Thoracic aorta (tissue), 2 donors: ENCODE data around the gene HVCN1. TPM values are rescaled to one million over a fixed set of nuclear protein-coding genes. Genes with fewer than 3 reads are reported as not detected.

Experiments used
- ATAC-seq: fragments of 150-250 bp; one replicate; pipeline ENCODE4 v1.8.0; 2017; ENCODE audit warnings: low read depth; ENCODE audit not compliant: insufficient number of reproducible peaks, low FRiP score
- DNase-seq: peaks from one replicate; pipeline ENCODE4 v3.0.0-alpha.2; 2020; ENCODE audit warnings: low spot score
- H3K27ac ChIP-seq, 2 donors: fragments of 200-600 bp; sonication (generic); 1 replicate in 1 of 2; 2 replicates in 1 of 2; pipeline ENCODE4 v1.5.1; 2016; ENCODE audit warnings: mild to moderate bottlenecking in 2 of 2, moderate library complexity in 2 of 2
- H3K27me3 ChIP-seq: fragments of 200-600 bp; sonication (generic); replicated peaks from 2 replicates; pipeline ENCODE4 v1.6.0; 2016; ENCODE audit warnings: mild to moderate bottlenecking; ENCODE audit not compliant: insufficient read depth
- H3K36me3 ChIP-seq: fragments of 200-600 bp; sonication (generic); one replicate; pipeline ENCODE4 v1.5.1; 2016
- H3K4me1 ChIP-seq, 2 donors: fragments of 200-600 bp; sonication (generic); 1 replicate in 1 of 2; 2 replicates in 1 of 2; pipeline versions ENCODE4 v1.5.1 to v1.6.0; 2016; ENCODE audit warnings: low read depth in 2 of 2, mild to moderate bottlenecking in 1 of 2; ENCODE audit not compliant: control insufficient read depth in 1 of 2
- H3K4me3 ChIP-seq: fragments of 200-600 bp; sonication (generic); 2 replicates; pipeline ENCODE4 v1.5.1; 2016; ENCODE audit warnings: mild to moderate bottlenecking
- H3K9me3 ChIP-seq: fragments of 200-600 bp; sonication (generic); 2 replicates; pipeline ENCODE4 v1.5.1; 2016
- total RNA-seq, 2 donors: library from RNA; depleted of rRNA; stranded (reverse); fragments of >200 nt; gene quantifications; one replicate each; pipeline versions ENCODE4 v1.1.0 to v1.2.3, GENCODE V29; 2016
- TF ChIP-seq, protein P1 (sequence below): fragments of 200-600 bp; sonication (generic); IDR thresholded peaks from one replicate; pipeline ENCODE4 v1.5.1; 2019; ENCODE audit warnings: antibody characterized with exemption

Gene HVCN1
- total RNA-seq, 2 donors from 2014 or later: 12.3 to 14.5 TPM

DNA sequence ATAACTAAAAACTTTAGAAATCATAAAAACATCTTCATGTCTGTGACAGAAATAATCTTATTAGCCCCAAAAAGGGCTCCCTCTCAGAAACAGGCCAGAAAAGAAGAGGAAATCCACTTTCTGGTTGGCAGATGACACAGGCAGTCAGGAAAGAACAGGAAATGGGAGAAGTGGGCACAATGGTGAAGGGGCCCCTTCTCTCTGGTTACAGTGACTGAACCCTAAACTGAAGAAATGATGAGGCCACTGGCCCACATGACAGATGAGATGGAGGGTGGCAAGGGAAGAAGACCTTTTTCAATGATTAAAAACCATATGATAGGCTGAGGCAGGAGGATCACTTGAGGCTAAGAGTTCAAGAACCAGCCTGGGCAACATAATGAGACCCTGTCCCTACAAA, 53.9 kb downstream of the HVCN1 start:
- Histone ChIP-seq H3K27me3 (no peaks in the 10 kb centered on the region), H3K36me3 (peaks cover 3% of the 10 kb centered on the region), H3K4me1 (peaks cover 0 to 5% of the 10 kb centered on the region in 2 donors), H3K4me3 (no peak overlapping the region), H3K27ac (no peak overlapping the region), H3K9me3 (no peaks in the 10 kb centered on the region)
- TF ChIP-seq, protein P1, sequence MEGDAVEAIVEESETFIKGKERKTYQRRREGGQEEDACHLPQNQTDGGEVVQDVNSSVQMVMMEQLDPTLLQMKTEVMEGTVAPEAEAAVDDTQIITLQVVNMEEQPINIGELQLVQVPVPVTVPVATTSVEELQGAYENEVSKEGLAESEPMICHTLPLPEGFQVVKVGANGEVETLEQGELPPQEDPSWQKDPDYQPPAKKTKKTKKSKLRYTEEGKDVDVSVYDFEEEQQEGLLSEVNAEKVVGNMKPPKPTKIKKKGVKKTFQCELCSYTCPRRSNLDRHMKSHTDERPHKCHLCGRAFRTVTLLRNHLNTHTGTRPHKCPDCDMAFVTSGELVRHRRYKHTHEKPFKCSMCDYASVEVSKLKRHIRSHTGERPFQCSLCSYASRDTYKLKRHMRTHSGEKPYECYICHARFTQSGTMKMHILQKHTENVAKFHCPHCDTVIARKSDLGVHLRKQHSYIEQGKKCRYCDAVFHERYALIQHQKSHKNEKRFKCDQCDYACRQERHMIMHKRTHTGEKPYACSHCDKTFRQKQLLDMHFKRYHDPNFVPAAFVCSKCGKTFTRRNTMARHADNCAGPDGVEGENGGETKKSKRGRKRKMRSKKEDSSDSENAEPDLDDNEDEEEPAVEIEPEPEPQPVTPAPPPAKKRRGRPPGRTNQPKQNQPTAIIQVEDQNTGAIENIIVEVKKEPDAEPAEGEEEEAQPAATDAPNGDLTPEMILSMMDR: no peak
- ATAC-seq: no peak
- no peak for DNase-seq

DNA sequence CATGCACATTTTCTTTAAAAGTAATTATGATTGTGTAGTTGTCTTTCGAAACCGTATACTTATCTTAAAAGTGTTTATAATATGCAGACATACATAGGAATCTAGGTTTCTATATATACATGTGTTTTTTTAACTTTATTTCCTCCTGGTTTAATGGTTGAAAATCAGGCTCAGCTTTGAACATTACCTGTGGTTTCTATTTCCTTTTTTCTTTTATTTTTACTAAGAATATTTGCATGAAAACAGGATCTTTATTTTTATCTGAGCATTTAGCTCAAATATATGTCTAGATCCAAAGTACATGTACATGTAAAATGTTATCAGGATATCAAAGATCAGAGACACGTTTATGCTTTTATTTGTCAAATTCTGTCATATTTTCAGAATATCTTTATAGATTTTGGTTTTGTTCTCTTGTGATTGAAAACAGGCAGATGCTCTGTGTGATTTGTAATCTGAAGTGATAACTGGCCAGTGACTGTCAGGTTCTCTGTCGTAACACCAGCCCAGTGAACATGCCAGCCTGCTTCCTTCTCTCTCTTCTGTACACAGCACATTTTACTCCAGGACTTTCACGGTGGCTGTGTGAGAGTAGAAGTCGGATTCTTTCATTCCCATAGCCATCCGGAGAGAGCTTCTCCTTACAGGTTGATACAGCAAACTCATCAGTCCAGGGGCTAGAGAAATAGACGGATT, 61.3 kb downstream of the HVCN1 start:
- H3K9me3 ChIP-seq: no peaks in the 10 kb centered on the region
- no peaks in the 10 kb centered on the region for H3K27me3 ChIP-seq
- TF ChIP-seq, protein P1: no peak
- H3K36me3 ChIP-seq: peaks cover 9% of the 10 kb centered on the region
- H3K4me3 ChIP-seq: no peak overlapping the region
- ATAC-seq: no peak
- no peak overlapping the region for H3K27ac ChIP-seq
- DNase-seq: no peak
- peaks cover 0 to 6% of the 10 kb centered on the region in 2 donors for H3K4me1 ChIP-seq

DNA sequence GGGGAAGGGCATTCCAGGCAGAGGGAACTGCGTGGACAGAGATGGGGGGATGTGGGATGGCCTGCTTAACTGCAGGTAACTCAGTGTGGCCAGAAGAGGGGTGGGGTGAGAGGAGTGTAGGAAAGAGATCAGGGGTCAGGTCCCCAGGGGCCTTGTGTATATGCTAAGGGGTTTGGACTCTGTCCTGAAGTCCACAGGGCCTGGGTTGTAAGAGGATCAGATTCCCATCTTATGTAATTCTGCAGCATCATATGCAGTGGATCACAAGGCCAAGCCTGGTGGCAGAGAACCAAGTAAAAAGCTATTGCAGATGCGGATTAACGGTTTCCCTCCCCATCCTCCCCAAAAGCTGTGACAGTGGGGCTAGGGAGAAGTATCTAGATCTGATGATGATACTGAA, 66.3 kb downstream of the HVCN1 start:
- H3K9me3 ChIP-seq: no peaks in the 10 kb centered on the region
- H3K4me3 ChIP-seq: no peak overlapping the region
- no peaks in the 10 kb centered on the region for H3K36me3 ChIP-seq
- H3K27me3 ChIP-seq: no peaks in the 10 kb centered on the region
- H3K27ac ChIP-seq: no peak overlapping the region
- ATAC-seq (no peak), DNase-seq (no peak)
- peaks cover 0 to 6% of the 10 kb centered on the region in 2 donors for H3K4me1 ChIP-seq
- TF ChIP-seq, protein P1: no peak

DNA sequence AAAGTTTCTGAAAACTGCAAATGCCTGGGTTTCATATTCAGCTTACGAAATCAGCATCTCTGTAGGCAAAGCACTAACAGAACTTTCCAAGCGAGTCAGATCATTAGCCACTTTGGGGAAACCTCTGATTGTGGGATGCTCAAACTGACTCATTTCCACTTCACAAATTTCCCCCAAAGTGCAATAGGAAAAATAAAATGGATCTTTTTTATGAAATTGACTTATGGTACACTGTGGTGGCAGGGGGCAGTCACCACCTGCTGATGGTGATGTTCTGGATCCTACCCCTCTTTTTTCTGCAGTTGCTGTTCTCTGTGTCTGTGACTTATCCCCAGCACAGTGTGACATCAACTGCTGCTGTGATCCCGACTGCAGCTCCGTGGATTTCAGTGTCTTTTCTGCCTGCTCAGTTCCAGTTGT, 69.4 kb downstream of the HVCN1 start:
- Histone ChIP-seq H3K4me1 (peaks cover 0 to 6% of the 10 kb centered on the region in 2 donors), H3K36me3 (no peaks in the 10 kb centered on the region), H3K27ac (no peak overlapping the region), H3K27me3 (no peaks in the 10 kb centered on the region), H3K4me3 (no peak overlapping the region), H3K9me3 (no peaks in the 10 kb centered on the region)
- TF ChIP-seq, protein P1: no peak
- no peak for DNase-seq
- no peak for ATAC-seq

DNA sequence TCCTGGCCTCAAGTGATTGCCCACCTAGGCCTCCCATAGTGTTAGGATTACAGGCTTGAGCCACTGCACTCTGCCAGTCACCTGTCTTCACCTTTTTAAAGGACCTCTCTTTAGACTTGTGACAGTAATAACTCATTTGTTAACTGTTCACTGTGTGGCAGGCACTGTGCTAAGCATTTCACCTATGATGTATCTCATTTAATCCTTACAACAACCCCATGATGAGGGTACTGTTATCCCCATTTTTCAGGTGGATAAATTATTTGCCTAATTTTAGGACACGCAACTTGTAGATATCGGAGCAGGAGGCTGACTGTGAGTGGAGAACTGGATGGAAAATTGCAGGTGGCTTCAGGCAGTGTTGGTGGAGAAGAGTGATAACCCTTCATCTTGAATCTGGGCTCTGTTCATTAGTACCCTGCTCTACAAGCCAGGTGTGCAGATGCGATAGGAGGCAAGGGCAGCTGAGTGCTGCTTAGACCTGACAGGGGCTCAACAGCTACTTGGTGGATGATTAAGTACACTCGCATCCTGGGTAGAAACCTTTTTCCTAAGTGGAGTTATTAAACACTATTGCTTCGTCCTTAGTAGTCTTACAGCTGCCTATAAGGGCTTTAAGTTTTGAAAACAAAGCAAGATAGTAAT, 72.3 kb downstream of the HVCN1 start:
- Histone ChIP-seq H3K27me3 (no peaks in the 10 kb centered on the region), H3K4me3 (no peak overlapping the region), H3K36me3 (no peaks in the 10 kb centered on the region), H3K9me3 (no peaks in the 10 kb centered on the region), H3K4me1 (peaks cover 0 to 11% of the 10 kb centered on the region in 2 donors), H3K27ac (no peak overlapping the region)
- ATAC-seq (no peak), DNase-seq (no peak)
- TF ChIP-seq, protein P1: no peak
